BLaER1 (cell line): Measurements from ENCODE around the gene IRF4.
A peak's percentile ranks its signal among the peaks of the same experiment; 100 is the strongest.

Experiments
- H3K27ac ChIP-seq: shearing (Covaris generic); formaldehyde crosslinking; 2 replicates; pipeline ENCODE4 v1.8.1; 2022
- H3K27me3 ChIP-seq: shearing (Covaris generic); formaldehyde crosslinking; 2 replicates; pipeline ENCODE4 v1.8.1; 2022
- H3K36me3 ChIP-seq: shearing (Covaris generic); formaldehyde crosslinking; 2 replicates; pipeline ENCODE4 v1.8.1; 2022
- H3K4me1 ChIP-seq: shearing (Covaris generic); formaldehyde crosslinking; 2 replicates; pipeline ENCODE4 v1.8.1; 2022
- H3K4me2 ChIP-seq: shearing (Covaris generic); formaldehyde crosslinking; 2 replicates; pipeline ENCODE4 v1.8.1; 2022
- H3K4me3 ChIP-seq: shearing (Covaris generic); formaldehyde crosslinking; 2 replicates; pipeline ENCODE4 v1.8.1; 2022
- H3K9ac ChIP-seq: shearing (Covaris generic); formaldehyde crosslinking; 2 replicates; pipeline ENCODE4 v1.8.1; 2022
- H3K9me3 ChIP-seq: shearing (Covaris generic); formaldehyde crosslinking; 2 replicates; pipeline ENCODE4 v1.8.1; 2022
- H4K20me1 ChIP-seq: shearing (Covaris generic); formaldehyde crosslinking; 2 replicates; pipeline ENCODE4 v1.8.1; 2022
- Cebpa-rat ChIP-seq: shearing (Covaris generic); IDR thresholded peaks from 2 replicates; pipeline ENCODE4 v1.8.1; 2022

Gene IRF4

DNA sequence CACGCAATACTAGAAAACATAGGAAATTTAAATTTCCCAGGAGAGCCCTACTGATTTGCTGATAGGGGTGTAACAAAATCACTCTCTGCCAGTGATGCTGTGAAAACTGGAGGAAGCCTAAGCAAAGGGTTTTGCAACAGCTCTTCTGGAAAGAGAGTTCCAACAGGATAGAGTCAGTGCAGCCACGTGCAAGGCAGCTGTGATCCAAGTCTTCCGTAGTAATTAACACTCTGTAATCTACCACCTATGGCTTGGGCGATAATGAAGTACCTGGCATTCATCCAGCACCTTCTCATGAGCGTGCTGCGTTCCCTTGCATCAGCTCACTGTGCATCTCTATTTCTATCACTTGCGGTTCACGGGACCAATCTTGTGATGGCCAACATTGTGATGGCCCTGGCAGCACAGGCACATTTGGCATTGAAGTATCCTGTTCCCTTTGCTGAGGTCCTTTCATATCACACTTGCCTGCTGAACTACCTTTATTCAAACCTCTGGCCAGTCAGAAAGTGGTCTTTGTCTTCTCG is 48.2 kb downstream of the IRF4 start:
- Histone ChIP-seq H3K4me2 (no peak overlapping the region), H3K27ac (no peak overlapping the region), H3K9me3 (no peaks in the 10 kb centered on the region), H3K27me3 (no peaks in the 10 kb centered on the region), H3K4me1 (peaks cover 20% of the 10 kb centered on the region), H4K20me1 (no peaks in the 10 kb centered on the region), H3K36me3 (no peaks in the 10 kb centered on the region), H3K4me3 (no peak overlapping the region), H3K9ac (no peak overlapping the region)
- TF ChIP-seq Cebpa-rat: no peak

DNA sequence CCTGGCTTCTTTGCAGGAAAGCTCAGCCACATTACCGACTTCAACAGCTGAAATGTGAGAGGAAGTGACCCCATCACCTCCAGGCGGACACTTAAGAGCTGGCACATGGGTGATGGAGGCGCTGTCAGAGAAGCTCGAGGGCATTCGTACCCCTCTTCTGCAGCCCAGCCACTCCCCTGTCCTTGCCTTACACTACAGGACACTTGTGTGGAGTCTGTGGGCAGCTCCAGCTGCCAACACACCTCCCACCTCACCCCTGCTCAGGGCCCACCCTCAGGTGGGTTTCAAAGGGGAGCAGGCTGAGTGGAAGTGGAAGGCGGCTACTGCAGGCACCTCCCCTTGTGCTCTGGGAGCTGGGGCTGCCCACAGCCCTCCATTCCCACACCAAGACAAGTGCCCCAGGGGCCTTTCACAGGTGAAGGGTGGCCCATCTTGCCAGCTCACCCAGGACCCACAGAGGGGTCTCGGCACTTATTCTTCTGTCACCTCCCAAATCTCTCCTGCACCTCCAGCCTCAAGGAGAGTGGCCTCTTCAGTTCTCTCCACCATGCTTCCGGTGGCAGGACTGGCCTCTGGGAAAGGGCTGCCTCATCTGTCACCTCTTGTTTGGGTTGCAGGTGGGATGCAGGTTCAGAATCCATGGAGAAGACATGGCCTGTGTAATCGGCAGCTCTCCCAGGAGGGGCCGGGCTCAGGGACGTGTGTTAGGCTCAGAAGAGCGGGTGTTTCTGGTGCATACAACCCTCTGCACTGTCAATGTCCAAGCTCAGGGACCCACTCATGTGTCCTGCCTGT is 49.8 kb downstream of the IRF4 start:
- no peak for TF ChIP-seq Cebpa-rat
- Histone ChIP-seq H3K36me3 (no peaks in the 10 kb centered on the region), H3K27ac (no peak overlapping the region), H3K4me2 (no peak overlapping the region), H3K4me3 (no peak overlapping the region), H3K9ac (no peak overlapping the region), H3K4me1 (peaks cover 28% of the 10 kb centered on the region), H3K27me3 (no peaks in the 10 kb centered on the region), H3K9me3 (no peaks in the 10 kb centered on the region), H4K20me1 (no peaks in the 10 kb centered on the region)

DNA sequence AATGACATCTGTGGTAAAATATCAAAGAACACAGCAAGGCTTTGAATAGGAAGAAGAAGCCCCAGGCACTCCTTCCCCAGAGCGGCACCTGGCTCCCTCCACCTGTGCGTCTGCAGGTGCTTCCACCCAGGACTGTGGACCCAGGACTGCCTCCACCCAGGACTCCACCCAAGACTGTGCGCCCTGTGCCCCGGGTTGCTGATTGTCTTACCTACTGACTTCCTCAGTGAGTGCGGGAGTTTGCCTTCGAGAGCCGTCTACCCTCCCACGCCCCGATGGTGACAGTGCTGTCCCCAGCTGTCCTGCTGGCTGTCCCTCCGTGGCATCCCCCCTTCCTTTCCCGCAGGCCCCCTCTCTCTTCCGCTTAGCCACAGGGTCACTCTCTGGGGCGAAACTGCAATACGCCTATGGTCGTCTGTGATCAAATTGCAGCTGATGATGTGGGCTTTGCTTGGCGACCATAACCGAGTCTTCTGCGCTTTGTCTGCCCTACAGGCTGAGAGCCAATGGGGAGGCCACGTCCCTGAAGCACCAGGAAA is 52.1 kb downstream of the IRF4 start:
- H3K9me3 ChIP-seq: no peaks in the 10 kb centered on the region
- no peak overlapping the region for H3K4me3 ChIP-seq
- H4K20me1 ChIP-seq: no peaks in the 10 kb centered on the region
- H3K27me3 ChIP-seq: no peaks in the 10 kb centered on the region
- no peak for TF ChIP-seq Cebpa-rat
- no peak overlapping the region for H3K27ac ChIP-seq
- H3K4me1 ChIP-seq: peaks cover 51% of the 10 kb centered on the region
- no peaks in the 10 kb centered on the region for H3K36me3 ChIP-seq
- no peak overlapping the region for H3K4me2 ChIP-seq
- H3K9ac ChIP-seq: no peak overlapping the region

DNA sequence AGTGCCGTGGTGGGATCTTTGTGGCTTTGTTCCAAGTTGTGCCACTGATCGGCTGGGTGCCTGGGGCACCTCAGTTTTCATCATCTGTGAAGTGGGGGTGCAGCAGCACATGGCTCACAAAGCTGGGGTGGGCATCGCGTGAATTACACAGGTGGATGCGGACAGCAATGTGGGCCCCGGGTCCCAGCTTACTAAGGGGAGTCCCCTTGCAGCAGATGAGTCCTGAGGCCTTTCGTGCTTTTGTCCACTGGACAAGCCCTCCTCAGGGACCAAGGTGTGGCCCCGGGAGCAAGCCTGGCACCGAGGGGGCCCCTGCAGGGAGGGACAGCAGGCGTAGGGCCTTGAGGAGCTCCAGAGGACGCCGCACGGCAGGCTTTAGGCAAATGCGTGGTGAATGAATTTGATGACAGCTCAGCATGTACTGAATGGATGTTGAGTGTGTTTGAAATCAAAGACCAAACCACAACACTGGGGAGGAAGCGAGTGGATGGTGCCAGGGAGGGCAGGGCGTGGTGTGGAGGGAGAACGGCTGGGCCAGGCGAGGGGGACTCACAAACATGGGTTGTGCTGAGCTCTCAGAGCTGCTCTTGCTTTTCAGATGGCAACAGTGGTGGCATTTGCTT is 53.2 kb downstream of the IRF4 start:
- TF ChIP-seq Cebpa-rat: no peak
- H3K36me3 ChIP-seq: no peaks in the 10 kb centered on the region
- peaks cover 55% of the 10 kb centered on the region for H3K4me1 ChIP-seq
- no peaks in the 10 kb centered on the region for H4K20me1 ChIP-seq
- peak overlapping the region; percentile 66 for H3K4me2 ChIP-seq
- peak overlapping the region; percentile 5; the same call in 1 of the 2 replicates for H3K9ac ChIP-seq
- H3K4me3 ChIP-seq: no peak overlapping the region
- peak overlapping the region; percentile 41; the same call in 1 of the 2 replicates for H3K27ac ChIP-seq
- H3K9me3 ChIP-seq: peaks cover 6% of the 10 kb centered on the region
- H3K27me3 ChIP-seq: no peaks in the 10 kb centered on the region

DNA sequence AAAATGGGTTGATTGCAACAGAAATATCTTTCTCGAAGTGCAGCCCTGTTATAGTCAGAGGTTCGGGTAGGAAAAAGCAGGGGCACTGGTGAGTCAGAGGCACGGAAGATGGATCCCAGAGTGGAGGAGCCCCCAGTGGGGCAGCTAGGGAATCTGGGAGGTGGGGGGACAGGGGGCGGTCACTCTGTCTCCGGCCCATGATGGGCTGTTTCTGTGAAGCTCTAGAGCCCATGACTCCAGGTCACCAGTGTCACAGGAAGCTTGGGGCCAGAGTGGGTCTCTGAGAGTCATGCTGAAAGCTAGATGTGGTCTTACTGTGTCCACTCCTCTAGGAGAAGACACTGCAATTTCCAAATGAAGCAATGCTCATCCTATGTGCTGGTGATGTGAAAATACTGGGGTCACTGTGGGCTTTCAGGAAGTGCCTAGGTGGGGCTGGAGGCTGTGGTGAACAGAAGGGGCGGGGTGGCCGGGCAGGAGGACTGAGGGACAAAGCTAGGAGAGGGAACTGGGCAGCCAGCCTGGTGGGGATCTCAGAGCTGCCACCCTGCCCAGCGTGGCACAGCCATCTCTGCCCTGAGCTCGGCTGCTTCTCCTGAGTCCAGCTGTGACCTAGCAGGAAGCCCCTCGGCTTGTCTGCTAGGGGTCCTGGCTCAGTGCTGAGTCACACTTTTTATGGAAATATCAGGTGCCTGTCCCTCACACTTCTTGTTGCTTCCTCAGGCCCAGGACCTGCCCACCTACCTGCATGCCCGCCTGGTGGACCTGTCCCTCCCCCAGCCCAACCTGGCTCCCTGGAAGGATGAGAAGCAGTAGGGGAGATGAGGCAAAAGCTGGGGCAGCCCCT is 54.2 kb downstream of the IRF4 start:
- H3K4me3 ChIP-seq: no peak overlapping the region
- H3K4me2 ChIP-seq: peak overlapping the region; percentile 66
- H3K27ac ChIP-seq: peak overlapping the region; percentile 41; the same call in 1 of the 2 replicates
- TF ChIP-seq Cebpa-rat: no peak
- no peaks in the 10 kb centered on the region for H4K20me1 ChIP-seq
- peaks cover 12% of the 10 kb centered on the region for H3K9me3 ChIP-seq
- H3K27me3 ChIP-seq: no peaks in the 10 kb centered on the region
- H3K9ac ChIP-seq: peak overlapping the region; percentile 5; the same call in 1 of the 2 replicates
- peaks cover 55% of the 10 kb centered on the region for H3K4me1 ChIP-seq
- no peaks in the 10 kb centered on the region for H3K36me3 ChIP-seq

DNA sequence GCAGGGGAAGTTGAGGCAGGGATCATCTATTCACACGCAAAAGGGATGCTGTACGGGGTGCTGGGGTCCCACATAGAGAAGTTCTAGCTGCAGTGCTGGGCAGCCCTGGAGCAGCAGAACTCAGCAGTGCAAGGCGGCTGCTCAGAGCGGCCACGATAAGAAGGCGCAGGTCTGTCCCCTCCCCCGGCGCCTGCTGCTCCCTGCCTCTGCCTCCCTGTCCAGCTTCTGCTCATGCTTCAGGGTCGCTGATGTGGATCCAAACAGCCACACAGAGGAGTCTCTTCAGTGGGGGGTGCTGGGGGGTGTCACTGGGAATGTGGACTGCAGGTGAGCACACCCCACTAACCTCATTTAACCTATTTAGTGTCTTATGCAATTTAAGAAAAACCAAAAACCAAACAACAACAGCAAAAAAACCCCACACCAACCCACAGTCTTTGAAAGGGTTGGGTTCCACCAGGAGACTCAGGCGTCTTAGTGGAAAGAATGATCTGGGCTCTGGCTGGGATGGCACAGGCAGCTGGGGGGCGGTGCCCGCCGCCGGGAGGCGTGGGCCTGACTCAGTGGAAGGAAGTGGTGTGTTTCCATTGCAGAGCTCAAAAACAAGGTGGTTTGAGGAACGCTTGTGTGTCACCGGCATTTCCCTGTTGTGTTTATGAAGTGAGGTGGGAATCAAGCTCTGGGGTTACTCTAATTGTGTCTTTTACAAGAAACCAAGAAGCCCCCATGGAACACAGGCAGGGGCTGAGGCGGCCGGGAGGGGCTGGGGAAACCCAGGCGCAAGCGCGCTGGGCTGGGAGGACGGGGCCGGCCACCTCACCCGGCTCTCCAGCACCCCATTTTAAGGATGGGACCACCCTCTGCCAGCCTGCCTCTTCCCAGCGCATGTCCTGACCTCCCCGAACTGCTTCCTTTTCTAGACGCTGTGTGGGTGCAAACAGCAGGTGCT is 55.1 kb downstream of the IRF4 start:
- no peak for TF ChIP-seq Cebpa-rat
- Histone ChIP-seq H3K36me3 (no peaks in the 10 kb centered on the region), H4K20me1 (no peaks in the 10 kb centered on the region), H3K4me1 (peaks cover 55% of the 10 kb centered on the region), H3K4me3 (no peak overlapping the region), H3K27me3 (no peaks in the 10 kb centered on the region), H3K27ac (peak overlapping the region; percentile 56), H3K4me2 (peak overlapping the region; percentile 66), H3K9ac (no peak overlapping the region), H3K9me3 (peaks cover 12% of the 10 kb centered on the region)

DNA sequence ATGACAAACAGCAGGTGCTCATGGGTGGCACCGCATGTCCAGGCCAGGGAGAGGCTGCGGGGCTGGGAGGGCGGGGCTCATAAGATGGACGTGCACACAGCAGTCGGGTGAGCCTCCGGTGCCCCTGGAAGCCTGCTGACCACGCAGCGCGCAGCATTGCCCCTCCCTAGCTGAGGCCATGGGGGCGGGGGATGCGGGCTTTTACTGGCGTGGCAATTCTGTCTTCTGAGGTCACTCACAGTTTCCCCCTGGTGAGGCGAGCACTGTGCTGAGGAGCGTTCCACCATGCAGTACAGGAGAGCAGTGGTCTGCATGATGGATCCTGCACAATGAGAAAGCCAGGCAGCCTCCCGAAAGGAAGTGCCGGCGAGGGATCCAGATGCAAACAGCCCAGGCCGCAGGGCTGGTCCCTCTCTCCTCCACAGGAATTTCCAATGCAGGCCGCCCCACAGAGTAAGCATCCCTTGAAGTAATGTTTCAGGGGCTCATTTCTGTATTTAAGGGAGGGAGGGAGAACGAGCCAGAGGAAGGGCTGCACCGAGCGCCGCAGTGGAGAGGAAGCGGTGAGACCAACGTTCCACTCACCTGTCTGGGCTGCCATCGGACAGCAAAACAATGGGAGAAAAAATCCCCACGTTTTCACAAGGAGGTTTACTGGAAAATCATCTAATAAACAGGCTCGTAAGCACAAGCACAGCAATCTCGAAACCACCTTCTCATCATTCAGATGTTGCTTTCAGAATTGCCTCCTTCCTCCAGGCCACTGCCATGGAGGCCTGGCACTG is 56.0 kb downstream of the IRF4 start:
- Histone ChIP-seq H3K9ac (no peak overlapping the region), H3K4me3 (no peak overlapping the region), H3K27ac (no peak overlapping the region), H3K4me2 (peak overlapping the region; percentile 66), H3K4me1 (peaks cover 55% of the 10 kb centered on the region), H3K36me3 (no peaks in the 10 kb centered on the region), H3K9me3 (peaks cover 12% of the 10 kb centered on the region), H3K27me3 (no peaks in the 10 kb centered on the region), H4K20me1 (no peaks in the 10 kb centered on the region)
- TF ChIP-seq Cebpa-rat: no peak
